Sciatic nerve (tissue), 2 donors: ENCODE measurements around the gene EXOC3. TPM values are rescaled to one million over a fixed set of nuclear protein-coding genes. Genes with fewer than 3 reads are reported as not detected.

ENCODE experiments used
- ATAC-seq: fragments of 200-7000 bp; cut with Tn5 transposase; one replicate; pipeline ENCODE4 v1.9.1; 2020; ENCODE audit warnings: mild to moderate bottlenecking, moderate library complexity
- DNase-seq: peaks from one replicate; pipeline ENCODE4 v3.0.0-alpha.2; 2020; ENCODE audit warnings: low spot score
- intact Hi-C: fragments of 100-400 bp; cut with DNase I; formaldehyde crosslinking; loops from one replicate; pipeline ENCODE4 v1.14.2; 2022
- total RNA-seq: library from RNA; stranded (reverse); fragmentation: NEBNext Ultra II Directional; extraction: Animal tissue kit (Norgen Biotek cat#: 25700); gene quantifications from one replicate; pipeline ENCODE4 v1.2.1, GENCODE V29; 2021
- donor health status: DM: no; HTN: no; CAD: no.
- donor health status: DM: no; HTN: no; CAD: no.

Gene EXOC3
- total RNA-seq, 1 donor from 2014 or later: 58.4 TPM

DNA sequence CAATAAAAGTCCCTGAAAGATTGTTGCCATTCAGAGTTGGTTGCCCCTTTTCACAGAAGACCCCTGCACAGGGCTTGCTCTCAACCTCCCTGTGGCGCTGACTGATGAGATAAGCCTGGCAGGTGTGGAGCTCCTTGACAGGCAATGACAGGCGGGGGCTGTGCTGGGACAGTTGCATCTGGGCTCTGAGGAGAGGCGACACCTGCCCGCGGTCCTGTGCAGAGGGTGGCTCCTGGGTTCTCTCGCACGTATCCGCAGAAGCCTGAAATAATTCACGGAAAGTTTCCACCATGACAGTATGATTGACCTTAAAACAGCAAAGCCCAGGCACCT lies 19.8 kb upstream of the EXOC3 start:
- ATAC-seq: no peak
- DNase-seq: no peak
- intact Hi-C loops: no loop called here

DNA sequence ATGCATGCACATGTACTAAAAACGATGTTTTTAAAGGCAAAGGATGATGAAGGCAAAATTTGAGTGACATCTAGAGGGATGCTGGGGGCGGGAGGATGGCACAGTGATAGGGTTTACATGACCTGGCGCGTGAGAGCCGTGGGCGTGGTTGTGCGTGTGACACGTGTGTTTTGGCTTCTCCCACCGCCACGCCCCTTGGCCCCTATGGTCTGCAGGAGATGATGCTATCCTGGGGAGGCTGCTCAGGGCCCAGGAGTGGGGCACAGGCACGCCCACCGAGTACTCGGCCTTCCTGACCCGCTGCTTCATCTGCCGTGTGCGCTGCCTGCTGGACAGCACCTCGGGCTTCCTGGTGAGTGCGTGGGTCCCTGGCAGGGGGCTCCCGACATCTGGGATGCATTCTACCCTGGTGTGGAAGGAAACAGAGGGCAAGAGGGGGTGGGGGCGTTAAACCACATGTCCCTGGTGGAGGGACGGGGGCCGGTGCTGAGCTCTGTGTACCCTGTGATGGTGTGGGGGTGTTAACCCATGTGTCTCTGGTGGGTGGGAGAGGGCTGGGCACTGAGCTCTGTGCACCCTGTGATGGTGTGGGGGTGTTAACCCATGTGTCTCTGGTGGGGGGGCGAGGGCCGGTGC lies 19.2 kb upstream of the EXOC3 start:
- DNase-seq: no peak
- intact Hi-C loops: no loop called here
- ATAC-seq: no peak

DNA sequence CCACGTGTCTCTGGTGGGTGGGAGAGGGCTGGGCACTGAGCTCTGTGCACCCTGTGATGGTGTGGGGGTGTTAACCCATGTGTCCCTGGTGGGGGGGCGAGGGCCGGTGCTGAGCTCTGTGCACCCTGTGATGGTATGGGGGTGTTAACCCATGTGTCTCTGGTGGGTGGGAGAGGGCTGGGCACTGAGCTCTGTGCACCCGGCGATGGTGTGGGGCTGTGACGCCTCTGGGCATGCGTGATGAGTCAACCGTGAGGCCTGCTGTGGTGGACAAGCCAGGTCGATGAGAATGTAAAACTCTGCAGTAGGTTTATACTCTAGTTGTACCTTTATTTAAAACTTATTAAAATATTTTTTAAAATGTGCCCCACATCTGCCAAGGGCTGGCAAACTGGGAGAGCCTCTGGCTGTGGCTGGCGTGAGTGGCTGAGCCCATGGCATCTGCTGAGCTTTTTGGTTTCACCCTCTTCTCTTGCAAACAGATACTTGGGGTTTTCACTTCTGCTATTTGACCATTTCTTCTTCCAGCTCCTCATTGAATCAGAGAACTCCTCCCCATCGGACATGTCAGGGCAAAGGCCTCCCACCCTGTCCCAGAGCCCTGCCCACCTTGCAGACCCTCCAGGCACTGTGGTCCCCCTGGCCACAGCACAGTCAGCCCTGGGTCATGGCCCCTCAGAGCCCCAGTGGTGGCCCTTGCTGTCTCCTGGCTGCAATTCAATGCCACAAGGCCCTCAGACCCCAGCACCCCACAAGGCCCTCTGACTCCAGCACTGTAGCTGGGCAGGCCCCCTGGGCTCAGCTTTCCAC lies 18.5 kb upstream of the EXOC3 start:
- intact Hi-C loops: no loop called here
- ATAC-seq (no peak), DNase-seq (peak; percentile 41)

DNA sequence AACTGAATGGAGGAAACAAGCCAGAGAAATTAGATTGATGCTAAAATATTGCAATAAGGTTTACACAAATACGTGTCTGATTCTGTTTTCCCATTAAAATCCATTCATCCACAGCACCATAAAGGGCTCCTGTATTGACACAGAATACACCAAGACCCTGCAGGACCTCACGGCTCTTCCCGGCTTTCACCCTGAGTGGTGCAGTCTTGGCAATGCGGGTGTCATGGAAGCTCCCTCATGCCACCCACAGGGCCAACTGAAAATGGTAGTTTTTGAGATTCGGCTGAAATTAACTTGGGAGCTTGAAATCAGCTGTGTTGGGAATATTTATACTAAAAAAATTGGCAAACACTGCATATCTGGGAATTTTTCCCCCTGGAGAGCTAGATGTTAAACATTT lies 17.3 kb upstream of the EXOC3 start:
- no peak for ATAC-seq
- intact Hi-C loops: no loop called here
- no peak for DNase-seq

DNA sequence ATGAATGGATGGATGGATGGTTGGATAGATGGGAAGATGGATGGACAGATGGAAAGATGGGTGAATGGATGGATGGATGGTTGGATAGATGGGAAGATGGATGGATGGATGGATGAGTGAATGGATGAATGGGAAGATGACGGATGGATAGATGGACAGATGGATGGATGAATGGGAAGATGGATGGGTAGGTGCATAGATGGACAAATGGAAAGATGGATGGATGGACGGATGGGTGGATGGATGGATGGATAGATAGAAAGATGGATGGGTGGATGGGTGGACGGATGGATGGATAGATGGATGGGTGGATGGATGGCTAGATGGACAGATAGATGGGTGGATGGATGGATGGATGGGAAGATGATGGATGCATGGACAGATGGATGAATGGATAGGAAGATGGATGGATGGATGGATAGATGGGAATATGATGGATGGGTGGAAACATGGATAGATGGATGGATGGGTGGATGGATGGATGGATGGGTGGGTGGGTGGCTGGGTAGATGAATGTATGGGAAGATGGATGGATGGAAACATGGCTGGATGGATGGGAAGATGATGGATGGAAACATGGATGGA lies 16.5 kb upstream of the EXOC3 start:
- no peak for ATAC-seq
- intact Hi-C loops: no loop called here
- DNase-seq: no peak

DNA sequence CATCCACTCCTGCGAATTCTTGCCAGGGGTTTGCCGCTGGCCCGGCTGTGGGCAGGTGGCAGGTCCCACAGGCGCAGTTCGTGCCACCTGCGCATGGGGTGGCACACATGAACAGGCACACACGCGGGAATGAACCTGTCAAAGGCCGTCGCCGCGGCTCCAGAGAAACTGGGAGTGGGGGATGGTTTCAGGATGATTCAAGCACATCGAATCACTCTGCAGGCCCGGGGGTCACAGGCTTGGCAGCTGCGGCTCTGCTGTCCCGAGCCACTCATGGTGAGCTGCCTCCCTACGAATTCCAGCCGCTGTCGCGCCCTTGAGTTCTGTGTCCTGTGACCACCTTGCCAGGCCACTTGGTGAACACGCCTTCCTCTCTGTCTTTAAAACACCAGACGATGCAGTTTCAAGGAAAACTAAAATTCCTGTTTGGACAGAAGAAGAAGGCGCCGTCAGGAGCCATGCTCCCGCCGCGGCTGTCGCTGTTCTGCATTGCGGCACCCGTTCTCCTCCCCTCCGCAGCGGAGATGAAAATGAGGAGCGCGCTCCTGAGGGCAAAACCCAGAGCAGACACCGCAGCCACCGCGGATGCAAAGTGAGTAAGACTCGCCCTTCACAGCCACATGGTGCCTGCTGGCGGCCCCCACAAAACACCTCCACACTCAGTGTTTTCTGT lies 15.4 kb upstream of the EXOC3 start:
- DNase-seq: peak; percentile 37
- no peak for ATAC-seq
- intact Hi-C loops: no loop called here

DNA sequence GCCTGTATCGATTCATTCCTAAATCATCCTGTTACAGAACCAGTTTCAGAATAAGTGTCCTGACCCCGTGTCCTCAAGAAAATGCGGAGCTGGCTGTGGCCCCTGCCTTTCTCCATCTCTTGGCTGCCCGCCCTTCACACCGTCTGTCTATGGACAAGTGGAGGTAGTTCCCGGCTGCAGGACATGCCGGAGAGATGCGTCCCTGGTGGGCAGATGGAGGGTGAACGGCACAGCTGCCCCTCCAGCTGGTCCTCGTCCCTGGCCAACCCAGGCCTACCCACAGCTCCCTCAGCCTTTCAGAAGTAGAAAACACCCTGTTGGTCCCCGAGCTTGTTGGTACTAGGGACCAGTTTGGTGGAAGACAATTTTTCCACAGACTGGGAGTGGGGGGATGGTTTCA lies 14.8 kb upstream of the EXOC3 start:
- no peak for ATAC-seq
- intact Hi-C loops: no loop called here
- DNase-seq: peak; percentile 53

DNA sequence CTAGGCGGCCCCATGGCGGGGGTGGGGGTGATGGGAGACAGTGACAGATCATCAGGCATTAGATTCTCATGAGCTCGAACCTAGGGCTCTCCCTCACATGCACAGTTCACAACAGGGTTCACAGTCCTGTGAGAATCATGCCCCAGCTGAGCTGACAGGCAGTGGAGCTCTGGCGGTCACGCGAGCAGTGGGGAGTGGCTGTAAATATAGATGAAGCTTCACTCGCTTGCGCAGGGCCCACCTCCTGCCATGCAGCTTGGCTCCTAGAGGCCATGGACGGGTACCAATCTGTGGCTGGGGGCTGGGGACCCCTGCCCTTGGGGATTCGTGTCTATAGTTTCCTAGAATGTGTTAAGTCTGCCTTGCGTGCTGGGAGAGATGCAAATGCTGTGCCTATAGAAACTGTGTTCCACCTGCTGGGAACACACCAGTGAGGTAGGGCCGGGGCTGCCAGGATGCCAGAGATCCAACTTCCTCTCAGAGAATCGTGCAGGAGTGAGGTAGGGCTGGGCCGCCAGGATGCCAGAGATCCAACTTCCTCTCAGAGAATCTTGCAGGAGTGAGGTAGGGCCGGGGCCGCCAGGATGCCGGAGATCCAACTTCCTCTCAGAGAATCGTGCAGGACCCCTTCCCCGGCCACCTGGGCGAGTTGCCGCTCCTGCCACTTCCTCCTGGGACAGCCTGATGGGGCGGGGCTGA lies 14.1 kb upstream of the EXOC3 start:
- ATAC-seq (no peak), DNase-seq (peak; percentile 41)
- intact Hi-C loops: no loop called here

DNA sequence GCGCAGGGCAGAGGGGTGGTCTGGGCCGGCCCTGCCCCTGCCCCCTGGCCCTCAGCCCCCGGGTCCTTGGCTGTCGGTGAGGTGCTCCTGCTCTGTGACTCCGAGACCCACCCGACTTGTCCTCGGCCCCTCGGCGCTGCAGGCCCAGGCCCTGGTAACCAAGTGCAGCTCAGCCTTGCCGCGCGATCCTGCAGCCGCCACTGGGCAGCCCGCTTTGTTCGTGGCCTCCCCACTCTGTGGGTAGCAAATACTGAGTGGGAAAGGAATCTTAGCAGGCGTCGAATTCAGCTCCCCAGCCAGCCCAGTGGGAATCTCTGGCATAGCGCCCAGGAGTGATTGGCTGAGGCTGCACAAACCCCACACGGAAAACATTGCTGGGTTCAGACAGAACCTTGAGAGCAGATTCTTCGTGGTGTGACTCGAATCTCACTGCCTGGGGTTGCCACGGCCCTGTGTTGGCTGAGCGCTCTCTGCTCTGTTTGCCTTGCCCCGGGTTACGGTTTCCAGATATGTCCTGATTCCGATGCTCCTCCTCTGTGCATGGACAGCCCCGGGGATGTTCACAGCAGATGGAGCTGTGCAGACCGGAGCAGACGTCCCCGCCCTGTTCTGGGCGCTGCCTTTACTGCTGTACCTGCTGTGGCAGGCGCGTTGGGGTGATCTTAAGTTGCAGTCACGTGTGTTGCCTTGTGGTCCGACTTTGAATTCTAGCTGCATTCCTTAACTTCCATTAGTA lies 13.4 kb upstream of the EXOC3 start:
- intact Hi-C loops: no loop called here
- ATAC-seq: peak; percentile 77
- peak; percentile 72 for DNase-seq

DNA sequence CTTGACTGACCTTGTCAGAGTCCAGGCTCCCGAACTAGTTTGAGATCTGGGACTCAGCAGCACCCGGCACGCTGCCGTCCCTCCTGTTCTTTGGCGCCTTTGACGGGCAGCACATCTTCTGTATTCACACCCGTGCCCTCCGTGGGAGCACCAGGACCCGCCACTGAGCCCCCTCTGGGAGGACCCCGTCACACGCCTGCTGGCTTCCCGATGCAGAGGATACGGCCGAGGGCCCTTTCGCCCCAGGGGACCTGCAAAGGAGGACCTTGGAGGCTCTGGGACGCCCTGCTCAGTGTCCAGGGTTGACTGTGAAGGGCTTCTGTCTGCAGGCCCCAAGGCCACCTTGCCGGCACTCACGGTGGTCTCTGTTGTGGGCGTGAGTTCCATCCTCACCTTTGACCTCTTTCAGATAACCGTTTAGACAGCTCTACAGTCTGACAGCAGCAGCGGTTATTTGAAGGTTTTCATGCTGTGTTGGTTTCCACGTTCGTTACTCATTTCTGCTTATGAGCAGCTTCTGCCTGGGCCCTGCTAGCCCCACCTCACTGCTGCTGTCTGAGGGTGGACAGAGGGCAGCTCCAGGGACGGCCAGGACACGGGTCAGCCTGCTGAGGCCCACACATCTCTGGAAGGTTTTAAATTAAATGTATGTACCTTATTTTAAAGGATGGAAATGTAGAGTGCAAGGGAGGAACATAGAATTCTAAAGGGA lies 12.6 kb upstream of the EXOC3 start:
- no peak for ATAC-seq
- intact Hi-C loops: no loop called here
- peak; percentile 60 for DNase-seq

DNA sequence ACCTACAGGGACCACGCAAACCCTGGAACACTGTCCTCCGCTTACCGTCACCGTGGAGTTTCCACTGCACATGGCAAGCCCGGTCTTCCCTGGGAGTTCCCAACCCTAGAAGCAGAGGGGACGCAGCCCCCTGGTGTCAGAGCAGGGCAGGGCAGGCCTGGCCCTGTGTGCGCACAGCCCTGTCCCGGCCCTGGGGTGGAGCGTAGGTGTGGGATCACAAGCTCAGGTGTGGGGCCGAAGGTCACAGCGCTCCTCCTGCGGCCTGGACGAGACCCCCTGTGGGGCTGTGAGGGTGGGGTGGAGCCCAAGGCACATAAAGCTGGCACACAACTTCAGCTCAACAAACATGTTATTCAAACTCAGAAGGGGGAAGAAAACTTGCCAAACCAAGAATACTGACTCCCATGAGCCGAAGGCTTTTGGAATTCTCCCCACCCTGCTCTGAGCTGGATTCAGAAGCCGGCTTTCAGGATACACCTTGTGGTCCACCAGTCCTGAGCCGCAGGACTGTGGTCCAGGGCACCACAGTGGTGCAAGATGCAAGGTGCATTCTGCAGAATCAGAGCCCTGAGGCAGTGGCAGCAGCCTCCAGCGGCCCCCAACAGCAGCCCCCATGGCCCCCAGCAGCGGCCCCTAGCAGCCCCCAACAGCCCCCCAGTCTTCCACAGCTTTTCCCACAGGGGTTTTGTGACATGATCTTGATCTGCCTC lies 11.8 kb upstream of the EXOC3 start:
- DNase-seq (peak; percentile 66), ATAC-seq (peak; percentile 47)
- intact Hi-C loops: no loop called here

DNA sequence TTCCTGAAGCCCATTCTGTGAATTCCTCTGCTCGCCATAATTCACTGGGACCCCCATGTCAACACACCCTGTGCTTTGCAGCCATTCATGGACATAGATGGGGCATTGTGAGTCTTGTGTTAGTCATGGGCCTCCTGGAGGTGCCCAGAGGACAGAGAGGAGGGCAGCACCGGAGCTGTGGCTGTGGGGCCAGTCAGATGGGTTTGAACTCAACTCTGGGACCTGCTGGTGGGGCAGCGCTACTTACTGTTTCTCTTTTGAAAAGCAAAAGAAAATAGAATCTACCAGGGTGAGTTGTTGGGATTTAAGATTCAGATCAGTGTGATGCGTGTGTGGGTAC lies 11.3 kb upstream of the EXOC3 start:
- ATAC-seq: no peak
- no peak for DNase-seq
- intact Hi-C loops: no loop called here

DNA sequence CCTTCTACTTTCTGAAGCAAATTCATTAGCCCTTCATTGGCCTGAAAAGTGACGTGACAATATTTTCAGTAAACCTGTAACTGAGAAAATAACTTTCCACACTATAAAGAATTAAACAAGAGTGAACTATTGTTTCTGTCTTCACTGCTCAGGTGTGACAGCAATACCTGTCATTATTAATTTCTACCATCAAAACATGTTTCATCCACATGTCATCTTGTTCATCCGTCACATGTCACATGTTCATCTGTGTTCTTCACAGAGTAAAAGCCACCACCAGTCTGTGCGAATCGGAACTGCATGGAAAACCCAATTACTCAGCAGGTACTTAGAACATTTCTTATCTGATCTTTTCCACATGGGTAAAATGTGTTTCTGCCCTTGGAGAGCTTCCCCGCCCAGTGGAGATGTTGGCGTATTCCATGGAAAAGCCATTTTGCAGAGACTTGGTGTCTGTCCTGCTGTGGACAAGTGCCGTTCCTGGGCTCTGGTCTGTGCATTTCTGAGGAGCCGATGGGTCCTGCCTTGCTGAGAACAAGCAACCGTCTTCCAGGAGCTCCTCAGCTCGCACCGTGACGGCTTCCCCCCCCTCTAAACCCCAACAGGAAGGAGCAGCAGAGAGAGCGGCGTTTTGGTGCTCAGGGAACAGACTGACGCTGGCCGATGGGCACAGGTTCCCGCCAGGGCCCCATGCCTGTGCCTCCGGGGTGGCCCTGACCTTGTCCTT lies 10.6 kb upstream of the EXOC3 start:
- ATAC-seq (no peak), DNase-seq (no peak)
- intact Hi-C loops: no loop called here

DNA sequence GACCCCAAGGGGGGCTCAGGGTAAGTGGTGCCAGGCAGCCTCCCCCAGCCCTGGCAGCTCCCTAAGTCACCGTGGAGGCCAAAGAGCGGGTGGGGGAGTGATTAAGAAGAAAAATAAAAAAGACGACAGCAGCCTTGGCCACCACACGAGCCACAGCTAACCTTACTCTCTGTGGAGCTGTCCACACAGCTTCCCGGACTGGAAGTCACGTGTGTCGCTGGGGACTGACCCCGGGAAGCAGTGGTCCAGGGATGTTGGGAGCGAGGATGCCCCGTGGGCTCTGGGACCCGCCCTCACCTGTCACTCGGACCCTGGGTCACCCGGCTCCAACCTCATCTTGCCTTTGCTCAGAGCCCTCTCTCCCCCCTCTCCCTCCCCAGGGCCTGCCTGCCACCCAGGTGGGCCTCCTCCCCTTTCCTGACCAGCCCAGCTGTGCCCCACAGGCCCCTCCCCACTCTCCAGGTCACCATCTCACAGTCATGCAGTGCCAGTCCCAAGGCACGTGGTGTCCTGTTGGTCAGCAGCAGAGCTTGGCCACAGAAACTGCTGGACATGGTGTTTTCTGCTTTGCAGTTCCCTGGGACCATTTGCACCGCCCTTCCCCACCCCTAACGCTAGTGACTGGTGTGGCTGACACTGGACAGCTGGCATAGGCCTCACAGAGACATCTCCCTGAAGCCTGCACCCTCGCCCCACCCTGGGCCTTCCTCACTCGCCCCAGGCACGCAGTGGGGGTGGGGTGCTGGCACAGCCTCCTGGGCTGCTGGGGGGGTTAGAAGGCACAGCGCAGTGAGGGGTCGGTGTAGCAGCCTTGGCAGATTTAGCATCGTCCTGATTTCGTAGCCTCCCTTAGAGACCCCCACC lies 9.8 kb upstream of the EXOC3 start:
- intact Hi-C loops: no loop called here
- no peak for ATAC-seq
- peak; percentile 49 for DNase-seq

DNA sequence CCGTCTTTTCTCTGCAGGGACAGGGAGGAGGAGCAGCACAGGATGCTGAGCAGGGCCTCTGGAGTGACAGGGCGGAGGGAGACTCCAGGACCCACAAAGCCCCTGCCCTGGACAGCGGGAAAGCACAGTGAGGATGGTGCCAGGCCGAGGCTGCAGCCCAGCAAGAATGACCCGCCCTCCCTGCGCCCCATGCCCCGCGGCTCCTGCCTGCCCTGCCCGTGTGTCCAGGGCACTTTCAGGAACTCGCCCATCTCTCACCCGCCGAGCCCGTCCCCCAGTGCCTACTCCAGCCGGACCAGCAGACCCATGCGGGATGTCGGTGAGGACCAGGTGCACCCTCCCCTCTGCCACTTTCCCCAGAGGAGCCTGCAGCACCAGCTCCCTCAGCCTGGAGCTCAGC lies 9.1 kb upstream of the EXOC3 start:
- ATAC-seq (no peak), DNase-seq (peak; percentile 36)
- intact Hi-C loops: no loop called here

DNA sequence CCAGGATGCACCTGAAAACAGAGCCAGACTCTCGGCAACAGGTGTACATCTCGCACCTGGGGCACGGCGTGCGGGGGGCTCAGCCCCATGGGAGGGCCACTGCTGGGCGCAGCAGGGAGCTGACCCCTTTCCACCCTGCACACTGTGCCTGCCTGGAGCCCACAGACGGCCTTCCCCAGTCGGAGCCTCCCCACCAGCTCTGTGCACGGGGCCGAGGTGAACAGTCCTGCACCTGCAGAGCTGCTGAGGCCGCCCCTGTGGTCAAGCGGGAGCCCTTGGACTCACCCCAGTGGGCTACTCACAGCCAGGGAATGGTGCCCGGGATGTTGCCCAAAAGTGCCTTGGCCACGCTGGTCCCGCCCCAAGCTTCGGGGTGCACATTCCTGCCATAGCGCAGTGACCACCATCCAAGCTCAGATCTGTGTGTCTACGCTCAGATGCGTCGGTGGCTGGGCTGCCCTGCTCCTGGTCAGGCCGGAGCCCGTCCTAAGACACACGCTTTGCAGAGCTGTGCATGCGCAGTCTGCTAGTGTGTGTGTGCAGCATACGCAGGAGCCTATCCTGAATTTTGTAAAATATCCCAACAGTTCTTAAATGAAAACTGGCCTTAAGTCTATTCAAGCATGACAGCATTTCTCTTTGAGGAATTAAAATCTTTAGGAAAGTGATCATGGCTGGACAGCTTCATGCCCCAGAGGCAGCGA lies 8.4 kb upstream of the EXOC3 start:
- intact Hi-C loops: no loop called here
- ATAC-seq (no peak), DNase-seq (peak; percentile 44)
